HepG2 (cell line): ENCODE data around the gene GPR173. TPM values are rescaled to one million over a fixed set of nuclear protein-coding genes. Genes with fewer than 3 reads are reported as not detected.
A peak's percentile ranks its signal among the peaks of the same experiment; 100 is the strongest.

ENCODE experiments used
- CHD2 ChIP-seq: IDR thresholded peaks from 2 replicates; pipeline ENCODE4 v1.6.1; 2011; ENCODE audit warnings: low read depth, low read length, improper control_type of control experiment
- ELF4 ChIP-seq: sonication (generic); formaldehyde crosslinking; IDR thresholded peaks from 2 replicates; pipeline ENCODE4 v1.5.0; 2020; ENCODE audit warnings: missing genetic modification reagents, mild to moderate bottlenecking, moderate library complexity, borderline replicate concordance
- GATAD1 ChIP-seq: IDR thresholded peaks from 2 replicates; pipeline ENCODE4 v1.6.1; 2016; ENCODE audit warnings: missing genetic modification reagents, missing compliant biosample characterization
- KMT2A ChIP-seq: sonication (generic); formaldehyde crosslinking; IDR thresholded peaks from 2 replicates; pipeline ENCODE4 v1.4.0; 2020; ENCODE audit warnings: missing genetic modification reagents
- MED1 ChIP-seq: sonication (generic); formaldehyde crosslinking; IDR thresholded peaks from 2 replicates; pipeline ENCODE4 v1.4.0; 2020; ENCODE audit warnings: missing genetic modification reagents
- MYC ChIP-seq: sonication (generic); formaldehyde crosslinking; IDR thresholded peaks from 2 replicates; pipeline ENCODE4 v1.9.0; 2021; ENCODE audit warnings: missing genetic modification reagents, borderline replicate concordance
- REL ChIP-seq: sonication (generic); formaldehyde crosslinking; conservative IDR thresholded peaks from 2 replicates; pipeline ENCODE4 v1.8.0; 2022; ENCODE audit warnings: mild to moderate bottlenecking, missing genetic modification reagents, moderate library complexity
- THAP11 ChIP-seq: IDR thresholded peaks from 2 replicates; pipeline ENCODE4 v1.6.1; 2016; ENCODE audit warnings: missing biosample characterization, missing genetic modification reagents
- XBP1 ChIP-seq: sonication (generic); formaldehyde crosslinking; IDR thresholded peaks from 2 replicates; pipeline ENCODE4 v1.5.0; 2020; ENCODE audit warnings: missing genetic modification reagents
- ZBTB7A ChIP-seq: sonication (generic); formaldehyde crosslinking; IDR thresholded peaks from 2 replicates; pipeline ENCODE4 v1.8.0; 2022; ENCODE audit warnings: mild to moderate bottlenecking, missing genetic modification reagents
- ZFX ChIP-seq: sonication (generic); formaldehyde crosslinking; IDR thresholded peaks from 2 replicates; pipeline ENCODE4 v1.4.0; 2020; ENCODE audit warnings: mild to moderate bottlenecking, low read depth, missing genetic modification reagents, moderate library complexity
- ZMYM4 ChIP-seq: sonication (generic); formaldehyde crosslinking; IDR thresholded peaks from 2 replicates; pipeline ENCODE4 v1.8.1; 2023; ENCODE audit warnings: mild to moderate bottlenecking, missing genetic modification reagents
- ZNF329 ChIP-seq: sonication (generic); formaldehyde crosslinking; IDR thresholded peaks from 2 replicates; pipeline ENCODE4 v1.9.0; 2021; ENCODE audit warnings: low read depth, mild to moderate bottlenecking, missing genetic modification reagents
- ZNF501 ChIP-seq: sonication (generic); formaldehyde crosslinking; IDR thresholded peaks from 2 replicates; pipeline ENCODE4 v1.5.1; 2020; ENCODE audit warnings: mild to moderate bottlenecking, moderate library complexity, missing genetic modification reagents
- ZNF768 ChIP-seq: sonication (generic); formaldehyde crosslinking; IDR thresholded peaks from 2 replicates; pipeline ENCODE4 v1.4.0; 2020; ENCODE audit warnings: missing genetic modification reagents
- ZNF841 ChIP-seq: sonication (generic); formaldehyde crosslinking; IDR thresholded peaks from 2 replicates; pipeline ENCODE4 v1.8.1; 2023; ENCODE audit warnings: missing genetic modification reagents, borderline replicate concordance
- polyA plus RNA-seq, 8 experiments: library from polyadenylated mRNA; depleted of rRNA in 3 of 8; stranded (reverse) in 7 of 8; unstranded in 1 of 8; fragments of >200 nt; fragmentation: Illumina TruSeq in 4 of 8; extraction: Trizol in 4 of 8; gene quantifications; 2 replicates each; pipeline versions ENCODE4 v1.2.1 to v1.2.3, GENCODE V29; 2011 to 2016; ENCODE audit warnings: low read depth in 4 of 8, missing spikeins in 1 of 8, mixed read lengths in 1 of 8; ENCODE audit not compliant: insufficient read depth in 1 of 8
- total RNA-seq, 5 experiments: library from RNA; depleted of rRNA; stranded (reverse); fragments of >200 nt; fragmentation: Illumina TruSeq; extraction: Trizol; gene quantifications; 2 replicates each; pipeline ENCODE4 v1.2.3, GENCODE V29; 2016; ENCODE audit warnings: low read depth in 1 of 5
- TF ChIP-seq, protein P1 (sequence below): IDR thresholded peaks from 2 replicates; pipeline ENCODE4 v1.6.1; 2016; ENCODE audit warnings: control low read depth
- TF ChIP-seq, protein P2 (sequence below): sonication (generic); formaldehyde crosslinking; IDR thresholded peaks from 2 replicates; pipeline ENCODE4 v1.4.0; 2020; ENCODE audit warnings: mild to moderate bottlenecking, missing genetic modification reagents
- TF ChIP-seq, protein P3 (sequence below): sonication (generic); formaldehyde crosslinking; IDR thresholded peaks from 2 replicates; pipeline ENCODE4 v1.5.1; 2020; ENCODE audit warnings: mild to moderate bottlenecking, missing genetic modification reagents, moderate library complexity
- TF ChIP-seq, protein P4 (sequence below): sonication (generic); formaldehyde crosslinking; IDR thresholded peaks from 2 replicates; pipeline ENCODE4 v1.4.0; 2020; ENCODE audit warnings: missing genetic modification reagents, mild to moderate bottlenecking, borderline replicate concordance

GPR173 gene
- total and polyA plus RNA-seq, 2 of the 13 experiments (the other 11 are each of a cell fraction or from before 2014, with no cell fraction given) = 0.04 TPM; not detected in 1

DNA sequence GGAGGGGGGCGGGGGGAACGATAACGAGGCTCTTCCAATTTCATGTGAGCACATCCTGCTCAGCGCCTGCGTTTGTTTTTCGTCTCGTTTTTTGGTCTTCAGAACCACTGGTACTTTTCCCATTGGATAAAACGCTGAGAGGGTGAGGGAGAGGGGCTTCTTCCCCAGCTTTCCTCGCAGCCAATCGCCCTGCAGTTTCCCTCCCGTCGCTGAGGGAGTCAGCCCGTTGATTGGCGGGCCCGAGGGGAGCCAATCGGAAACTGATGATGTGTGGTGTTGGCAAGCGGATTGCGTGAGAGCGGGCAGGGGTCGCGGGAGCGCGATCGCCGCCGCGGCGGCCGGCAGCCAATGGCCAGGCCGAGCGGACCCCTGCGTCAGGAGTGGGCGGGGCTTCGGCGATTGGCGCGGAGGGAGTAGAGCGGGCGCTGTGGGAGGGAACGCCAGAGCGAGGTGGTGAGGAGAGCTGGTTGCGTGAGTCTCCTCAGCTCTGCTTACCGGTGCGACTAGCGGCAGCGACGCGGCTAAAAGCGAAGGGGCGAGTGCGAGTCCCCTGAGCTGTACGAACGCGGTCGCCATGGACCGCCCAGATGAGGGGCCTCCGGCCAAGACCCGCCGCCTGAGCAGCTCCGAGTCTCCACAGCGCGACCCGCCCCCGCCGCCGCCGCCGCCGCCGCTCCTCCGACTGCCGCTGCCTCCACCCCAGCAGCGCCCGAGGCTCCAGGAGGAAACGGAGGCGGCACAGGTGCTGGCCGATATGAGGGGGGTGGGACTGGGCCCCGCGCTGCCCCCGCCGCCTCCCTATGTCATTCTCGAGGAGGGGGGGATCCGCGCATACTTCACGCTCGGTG lies 33.6 kb downstream of the GPR173 start, which contains the start of gene TSPYL2 (continued):
- TF ChIP-seq, protein P1, sequence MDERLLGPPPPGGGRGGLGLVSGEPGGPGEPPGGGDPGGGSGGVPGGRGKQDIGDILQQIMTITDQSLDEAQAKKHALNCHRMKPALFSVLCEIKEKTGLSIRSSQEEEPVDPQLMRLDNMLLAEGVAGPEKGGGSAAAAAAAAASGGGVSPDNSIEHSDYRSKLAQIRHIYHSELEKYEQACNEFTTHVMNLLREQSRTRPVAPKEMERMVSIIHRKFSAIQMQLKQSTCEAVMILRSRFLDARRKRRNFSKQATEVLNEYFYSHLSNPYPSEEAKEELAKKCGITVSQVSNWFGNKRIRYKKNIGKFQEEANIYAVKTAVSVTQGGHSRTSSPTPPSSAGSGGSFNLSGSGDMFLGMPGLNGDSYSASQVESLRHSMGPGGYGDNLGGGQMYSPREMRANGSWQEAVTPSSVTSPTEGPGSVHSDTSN (CRISPR knock-in tag) = 0 out of 2 replicates have a peak, but pooled peaks have one; percentile 38
- 0 out of 2 replicates have a peak, but pooled peaks have one; percentile 19 for TF ChIP-seq ZNF501
- TF ChIP-seq, protein P2, sequence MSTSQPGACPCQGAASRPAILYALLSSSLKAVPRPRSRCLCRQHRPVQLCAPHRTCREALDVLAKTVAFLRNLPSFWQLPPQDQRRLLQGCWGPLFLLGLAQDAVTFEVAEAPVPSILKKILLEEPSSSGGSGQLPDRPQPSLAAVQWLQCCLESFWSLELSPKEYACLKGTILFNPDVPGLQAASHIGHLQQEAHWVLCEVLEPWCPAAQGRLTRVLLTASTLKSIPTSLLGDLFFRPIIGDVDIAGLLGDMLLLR (CRISPR knock-in tag) = no peak
- TF ChIP-seq ZFX = no peak; the same call in 1 of the 2 replicates
- TF ChIP-seq ZNF841 = no peak
- TF ChIP-seq ZBTB7A (CRISPR knock-in tag) = no peak
- TF ChIP-seq, protein P3, sequence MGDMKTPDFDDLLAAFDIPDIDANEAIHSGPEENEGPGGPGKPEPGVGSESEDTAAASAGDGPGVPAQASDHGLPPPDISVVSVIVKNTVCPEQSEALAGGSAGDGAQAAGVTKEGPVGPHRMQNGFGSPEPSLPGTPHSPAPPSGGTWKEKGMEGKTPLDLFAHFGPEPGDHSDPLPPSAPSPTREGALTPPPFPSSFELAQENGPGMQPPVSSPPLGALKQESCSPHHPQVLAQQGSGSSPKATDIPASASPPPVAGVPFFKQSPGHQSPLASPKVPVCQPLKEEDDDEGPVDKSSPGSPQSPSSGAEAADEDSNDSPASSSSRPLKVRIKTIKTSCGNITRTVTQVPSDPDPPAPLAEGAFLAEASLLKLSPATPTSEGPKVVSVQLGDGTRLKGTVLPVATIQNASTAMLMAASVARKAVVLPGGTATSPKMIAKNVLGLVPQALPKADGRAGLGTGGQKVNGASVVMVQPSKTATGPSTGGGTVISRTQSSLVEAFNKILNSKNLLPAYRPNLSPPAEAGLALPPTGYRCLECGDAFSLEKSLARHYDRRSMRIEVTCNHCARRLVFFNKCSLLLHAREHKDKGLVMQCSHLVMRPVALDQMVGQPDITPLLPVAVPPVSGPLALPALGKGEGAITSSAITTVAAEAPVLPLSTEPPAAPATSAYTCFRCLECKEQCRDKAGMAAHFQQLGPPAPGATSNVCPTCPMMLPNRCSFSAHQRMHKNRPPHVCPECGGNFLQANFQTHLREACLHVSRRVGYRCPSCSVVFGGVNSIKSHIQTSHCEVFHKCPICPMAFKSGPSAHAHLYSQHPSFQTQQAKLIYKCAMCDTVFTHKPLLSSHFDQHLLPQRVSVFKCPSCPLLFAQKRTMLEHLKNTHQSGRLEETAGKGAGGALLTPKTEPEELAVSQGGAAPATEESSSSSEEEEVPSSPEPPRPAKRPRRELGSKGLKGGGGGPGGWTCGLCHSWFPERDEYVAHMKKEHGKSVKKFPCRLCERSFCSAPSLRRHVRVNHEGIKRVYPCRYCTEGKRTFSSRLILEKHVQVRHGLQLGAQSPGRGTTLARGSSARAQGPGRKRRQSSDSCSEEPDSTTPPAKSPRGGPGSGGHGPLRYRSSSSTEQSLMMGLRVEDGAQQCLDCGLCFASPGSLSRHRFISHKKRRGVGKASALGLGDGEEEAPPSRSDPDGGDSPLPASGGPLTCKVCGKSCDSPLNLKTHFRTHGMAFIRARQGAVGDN (CRISPR knock-in tag) = peak; percentile 56
- TF ChIP-seq GATAD1 (CRISPR knock-in tag) = peak; percentile 48; the same call in 1 of the 2 replicates
- TF ChIP-seq ZMYM4 (CRISPR knock-in tag) = 0 out of 2 replicates have a peak, but pooled peaks have one; percentile 72
- TF ChIP-seq MYC = peak; percentile 16; the same call in 1 of the 2 replicates
- TF ChIP-seq XBP1 (CRISPR knock-in tag) = no peak
- TF ChIP-seq KMT2A (CRISPR knock-in tag) = 0 out of 2 replicates have a peak, but pooled peaks have one; percentile 37
- 0 out of 2 replicates have a peak, but pooled peaks have one; percentile 39 for TF ChIP-seq THAP11 (CRISPR knock-in tag)
- TF ChIP-seq MED1 (CRISPR knock-in tag) = no peak
- TF ChIP-seq, protein P4, sequence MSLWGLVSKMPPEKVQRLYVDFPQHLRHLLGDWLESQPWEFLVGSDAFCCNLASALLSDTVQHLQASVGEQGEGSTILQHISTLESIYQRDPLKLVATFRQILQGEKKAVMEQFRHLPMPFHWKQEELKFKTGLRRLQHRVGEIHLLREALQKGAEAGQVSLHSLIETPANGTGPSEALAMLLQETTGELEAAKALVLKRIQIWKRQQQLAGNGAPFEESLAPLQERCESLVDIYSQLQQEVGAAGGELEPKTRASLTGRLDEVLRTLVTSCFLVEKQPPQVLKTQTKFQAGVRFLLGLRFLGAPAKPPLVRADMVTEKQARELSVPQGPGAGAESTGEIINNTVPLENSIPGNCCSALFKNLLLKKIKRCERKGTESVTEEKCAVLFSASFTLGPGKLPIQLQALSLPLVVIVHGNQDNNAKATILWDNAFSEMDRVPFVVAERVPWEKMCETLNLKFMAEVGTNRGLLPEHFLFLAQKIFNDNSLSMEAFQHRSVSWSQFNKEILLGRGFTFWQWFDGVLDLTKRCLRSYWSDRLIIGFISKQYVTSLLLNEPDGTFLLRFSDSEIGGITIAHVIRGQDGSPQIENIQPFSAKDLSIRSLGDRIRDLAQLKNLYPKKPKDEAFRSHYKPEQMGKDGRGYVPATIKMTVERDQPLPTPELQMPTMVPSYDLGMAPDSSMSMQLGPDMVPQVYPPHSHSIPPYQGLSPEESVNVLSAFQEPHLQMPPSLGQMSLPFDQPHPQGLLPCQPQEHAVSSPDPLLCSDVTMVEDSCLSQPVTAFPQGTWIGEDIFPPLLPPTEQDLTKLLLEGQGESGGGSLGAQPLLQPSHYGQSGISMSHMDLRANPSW (CRISPR knock-in tag) = 0 out of 2 replicates have a peak, but pooled peaks have one; percentile 33
- TF ChIP-seq ZNF768 = peak; percentile 44; the same call in 1 of the 2 replicates
- TF ChIP-seq REL (CRISPR knock-in tag) = 0 out of 2 replicates have a peak, but pooled peaks have one; percentile 19
- no peak for TF ChIP-seq ZNF329
- TF ChIP-seq CHD2 = peak; percentile 60; the same call in 1 of the 2 replicates
- TF ChIP-seq ELF4 = no peak
